ENCODE data around the gene PLCG1.

GRCh38 chr20:41162396-41162795, 25.1 kb downstream of the PLCG1 start:
- no peak for TF ChIP-seq POLR2A (IDR thresholded peaks at IDR 0.05; ENCODE audit: low read depth, low read length)
- no peak for TF ChIP-seq CTCF (IDR thresholded peaks at IDR 0.05; ENCODE audit: extremely low read depth in 1 of 2, insufficient read depth in 1 of 2, low read depth in 1 of 2, low read length in 2 of 2)
- no peak for TF ChIP-seq POLR2AphosphoS5 (IDR thresholded peaks at IDR 0.05; ENCODE audit: insufficient read depth, low read depth, low read length)
- TF ChIP-seq FOS (IDR thresholded peaks at IDR 0.05; ENCODE audit: borderline replicate concordance, insufficient read depth, low read length) = no peak
- no peak for TF ChIP-seq EZH2 (IDR thresholded peaks at IDR 0.05; ENCODE audit: borderline replicate concordance, low read depth, low read length, severe bottlenecking)
- TF ChIP-seq MAX (IDR thresholded peaks at IDR 0.05; ENCODE audit: insufficient read depth, insufficient read length) = no peak
- no peak for TF ChIP-seq JUN (IDR thresholded peaks at IDR 0.05; ENCODE audit: borderline replicate concordance, insufficient read depth, insufficient read length, low read depth)
- TF ChIP-seq MYC (IDR thresholded peaks at IDR 0.05; ENCODE audit: low read depth, low read length) = no peak
- no peak for TF ChIP-seq GATA2 (IDR thresholded peaks at IDR 0.05; ENCODE audit: insufficient read depth, insufficient read length, low read depth, low read length)

Data from endothelial cell of umbilical vein (primary cell).